K562 (cell line): ENCODE data around the gene LCLAT1. TPM values are rescaled to one million over a fixed set of nuclear protein-coding genes. Genes with fewer than 3 reads are reported as not detected.

Experiments
- ATAC-seq: fragments of 200-7000 bp; cut with Tn5 transposase; 3 replicates; pipeline ENCODE4 v1.9.1; 2020; ENCODE audit warnings: moderate library complexity
- BruUV-seq: library from RNA; stranded (reverse); fragments of 400-500 nt; replicated peaks from 2 replicates; lab custom pipeline; 2021; lab: Mats Ljungman, UMichigan
- CTCF ChIA-PET: fragments of 300-600 bp; formaldehyde crosslinking; extraction: SDS; loops from one replicate; lab custom pipeline; 2021; ENCODE audit warnings: low intra/inter-chr PET ratio; lab: Yijun Ruan, JAX
- POLR2A ChIA-PET: fragments of 300-600, 350-650 bp; sonication (Branson Sonifier 250); formaldehyde crosslinking; extraction: SDS; loops from one replicate; lab custom pipeline; 2021; ENCODE audit warnings: antibody characterized with exemption, inconsistent platforms; lab: Yijun Ruan, JAX
- DNase-seq, 4 experiments: peaks; one replicate each; pipeline versions ENCODE4 v3.0.0 to v3.0.0-alpha.2; 2011 to 2018; ENCODE audit warnings: low spot score in 3 of 4, mixed read lengths in 3 of 4; ENCODE audit errors: extremely low read depth in 1 of 4
- FAIRE-seq: peaks from 2 replicates; lab custom pipeline; 2011; peaks lifted over from hg19 to GRCh38; lab: Jason Lieb, UNC
- H2AFZ ChIP-seq: 2 replicates; pipeline ENCODE4 v1.6.0; 2011; ENCODE audit warnings: low read depth, low read length, control low read depth, inconsistent platforms
- H3K27ac ChIP-seq: fragments of 200-600 bp; 3 replicates; pipeline ENCODE4 v1.8.0; 2011; ENCODE audit warnings: low read depth, mild to moderate bottlenecking, control low read depth, inconsistent platforms, low read length, moderate library complexity, mixed read lengths; ENCODE audit errors: extremely low read depth
- H3K27me3 ChIP-seq, 2 experiments: fragments of 300-600 bp in 1 of 2; 2 replicates in 1 of 2; 3 replicates in 1 of 2; pipeline versions ENCODE4 v1.6.0 to v1.8.0; 2011; ENCODE audit warnings: inconsistent platforms in 2 of 2, low read length in 2 of 2, mild to moderate bottlenecking in 1 of 2, mixed read lengths in 1 of 2, moderate library complexity in 1 of 2; ENCODE audit not compliant: control insufficient read depth in 2 of 2, insufficient read depth in 2 of 2
- H3K36me3 ChIP-seq: fragments of 300-600 bp; 3 replicates; pipeline ENCODE4 v1.8.0; 2011; ENCODE audit warnings: mild to moderate bottlenecking, low read length, inconsistent platforms; ENCODE audit not compliant: control insufficient read depth, insufficient read depth
- H3K4me1 ChIP-seq, 2 experiments: fragments of 200-600 bp in 1 of 2; replicated peaks in 1 of 2; 2 replicates in 1 of 2; 3 replicates in 1 of 2; pipeline versions ENCODE4 v1.5.1 to v1.8.0; 2011; ENCODE audit warnings: inconsistent platforms in 2 of 2, low read length in 2 of 2, mild to moderate bottlenecking in 1 of 2, mixed read lengths in 1 of 2, moderate library complexity in 1 of 2; ENCODE audit not compliant: control insufficient read depth in 2 of 2, insufficient read depth in 2 of 2
- H3K4me2 ChIP-seq: 2 replicates; pipeline ENCODE4 v1.6.1; 2011; ENCODE audit warnings: low read length, control low read depth, inconsistent platforms, mixed read lengths; ENCODE audit not compliant: insufficient read depth
- H3K4me3 ChIP-seq: fragments of 200-600 bp; sonication (generic), shearing (Covaris generic); 2 replicates; pipeline ENCODE4 v1.5.1; 2016; ENCODE audit warnings: control low read depth, inconsistent platforms
- H3K79me2 ChIP-seq: fragments of 200-600 bp; 3 replicates; pipeline ENCODE4 v1.8.0; 2011; ENCODE audit warnings: low read length, inconsistent platforms; ENCODE audit not compliant: control insufficient read depth, insufficient read depth
- H3K9ac ChIP-seq, 2 experiments: 2 replicates each; pipeline versions ENCODE4 v1.6.0 to v1.6.1; 2011; ENCODE audit warnings: low read depth in 2 of 2, low read length in 2 of 2, control low read depth in 1 of 2, inconsistent platforms in 1 of 2, mild to moderate bottlenecking in 1 of 2, mixed read lengths in 1 of 2; ENCODE audit not compliant: insufficient read depth in 1 of 2
- H3K9me1 ChIP-seq: one replicate; pipeline ENCODE4 v1.6.0; 2011; ENCODE audit warnings: inconsistent platforms, mild to moderate bottlenecking, low read length, moderate library complexity; ENCODE audit not compliant: control insufficient read depth, insufficient read depth
- H3K9me3 ChIP-seq: replicated peaks from 2 replicates; pipeline ENCODE4 v1.5.1; 2011; ENCODE audit warnings: low read depth, low read length, inconsistent platforms; ENCODE audit not compliant: control insufficient read depth, insufficient read depth
- H4K20me1 ChIP-seq: replicated peaks from 2 replicates; pipeline ENCODE4 v1.6.1; 2011; ENCODE audit warnings: low read length, inconsistent platforms, mixed read lengths; ENCODE audit not compliant: control insufficient read depth, insufficient read depth
- CREB3L1 ChIP-seq: fragments of 450-650 bp; IDR thresholded peaks from 2 replicates; pipeline ENCODE4 v1.6.1; 2014; ENCODE audit warnings: low read depth, mild to moderate bottlenecking, moderate library complexity, borderline replicate concordance
- FOXK2 ChIP-seq, 2 experiments: fragments of 450-650 bp; IDR thresholded peaks in 1 of 2; conservative IDR thresholded peaks in 1 of 2; 2 replicates each; pipeline ENCODE4 v1.6.1; 2016; ENCODE audit warnings: low read depth in 2 of 2, mild to moderate bottlenecking in 1 of 2
- HIVEP1 ChIP-seq: fragments of 250-450 bp; sonication (Bioruptor Pico); IDR thresholded peaks from 2 replicates; pipeline ENCODE4 v1.4.0; 2020; ENCODE audit warnings: mild to moderate bottlenecking
- IRF9 ChIP-seq: fragments of 450-650 bp; IDR thresholded peaks from 2 replicates; pipeline ENCODE4 v1.6.1; 2016; ENCODE audit warnings: missing biosample characterization, missing genetic modification characterization
- KAT2B ChIP-seq: IDR thresholded peaks from one replicate; pipeline ENCODE4 v1.6.1; 2012; ENCODE audit warnings: low read depth, mild to moderate bottlenecking, control low read depth, inconsistent platforms, low read length, moderate library complexity
- KLF1 ChIP-seq: fragments of 450-650 bp; IDR thresholded peaks from 2 replicates; pipeline ENCODE4 v1.6.1; 2016; ENCODE audit warnings: missing genetic modification characterization, missing compliant biosample characterization
- LCOR ChIP-seq: sonication (generic); formaldehyde crosslinking; IDR thresholded peaks from 2 replicates; pipeline ENCODE4 v1.8.0; 2022; ENCODE audit warnings: mild to moderate bottlenecking, missing genetic modification reagents
- NCOA6 ChIP-seq: fragments of 450-650 bp; IDR thresholded peaks from 2 replicates; pipeline ENCODE4 v1.6.1; 2017; ENCODE audit warnings: mild to moderate bottlenecking
- POLR3G ChIP-seq: IDR thresholded peaks from 2 replicates; pipeline ENCODE4 v1.6.1; 2011; ENCODE audit not compliant: insufficient read length, insufficient replicate concordance; ENCODE audit errors: extremely low read depth
- RBBP5 ChIP-seq: fragments of 200-600 bp; sonication (generic); IDR thresholded peaks from 2 replicates; pipeline ENCODE4 v1.6.1; 2012; ENCODE audit warnings: borderline replicate concordance, mild to moderate bottlenecking, low read length, control low read depth, inconsistent platforms; ENCODE audit not compliant: insufficient read depth, poor library complexity, severe bottlenecking
- SP1 ChIP-seq: sonication (generic); formaldehyde crosslinking; IDR thresholded peaks from 2 replicates; pipeline ENCODE4 v1.8.1; 2022; ENCODE audit warnings: mild to moderate bottlenecking, missing genetic modification reagents
- SP2 ChIP-seq: IDR thresholded peaks from 2 replicates; pipeline ENCODE4 v1.6.1; 2011; ENCODE audit warnings: mild to moderate bottlenecking, low read depth, low read length, moderate library complexity; ENCODE audit not compliant: poor library complexity, severe bottlenecking; ENCODE audit errors: extremely low read depth
- ZNF3 ChIP-seq: fragments of 250-450 bp; sonication (Bioruptor Pico); IDR thresholded peaks from 2 replicates; pipeline ENCODE4 v1.5.0; 2021; ENCODE audit warnings: mild to moderate bottlenecking, moderate library complexity
- ZNF354B ChIP-seq: fragments of 250-450 bp; sonication (Bioruptor Pico); IDR thresholded peaks from 2 replicates; pipeline ENCODE4 v1.4.0; 2020
- ZNF696 ChIP-seq: fragments of 250-450 bp; sonication (Bioruptor Pico); conservative IDR thresholded peaks from 2 replicates; pipeline ENCODE4 v1.4.0; 2020; ENCODE audit warnings: mild to moderate bottlenecking, moderate library complexity
- ZNF778 ChIP-seq: fragments of 450-650 bp; formaldehyde crosslinking; IDR thresholded peaks from 2 replicates; pipeline ENCODE4 v1.4.0; 2020; ENCODE audit warnings: mild to moderate bottlenecking, moderate library complexity
- ZZZ3 ChIP-seq: fragments of 450-650 bp; IDR thresholded peaks from 2 replicates; pipeline ENCODE4 v1.6.1; 2016; ENCODE audit warnings: antibody characterized with exemption, mild to moderate bottlenecking, moderate library complexity
- WGBS: fragments of 100-300 bp; shearing (Covaris generic); methylation state at CpG from one replicate; pipeline ENCODE4 v1.1.6; 2016; ENCODE audit warnings: low coverage, mixed read lengths; ENCODE audit not compliant: insufficient coverage; ENCODE audit errors: missing lambda C conversion rate; 5-methylcytosine and 5-hydroxymethylcytosine counted together
- in situ Hi-C: fragments of 300-500 bp; cut with MboI; formaldehyde crosslinking; loops from 4 replicates; pipeline ENCODE4 v1.15.0; 2018; ENCODE audit warnings: inconsistent platforms, mixed read lengths
- intact Hi-C: fragments of 100-400 bp; cut with micrococcal nuclease; formaldehyde crosslinking; loops from 2 replicates; pipeline ENCODE4 v1.14.2; 2022
- polyA plus RNA-seq, 8 experiments: library from polyadenylated mRNA; depleted of rRNA in 4 of 8; stranded (reverse) in 5 of 8; unstranded in 3 of 8; fragments of >200 nt; fragmentation: Nextera tagmentation in 2 of 8; fragmentation: Illumina TruSeq in 1 of 8; extraction: Ambion mirVana in 2 of 8; extraction: Trizol in 1 of 8; gene quantifications; 2 replicates each; pipeline versions ENCODE4 v1.2.1 to v1.2.3, GENCODE V29; 2011 to 2014; ENCODE audit warnings: inconsistent platforms in 1 of 8, missing spikeins in 1 of 8
- total RNA-seq, 7 experiments: library from RNA; depleted of rRNA in 6 of 7; stranded (reverse); fragments of >200 nt in 6 of 7; fragmentation: Illumina TruSeq in 2 of 7; extraction: Trizol in 2 of 7; gene quantifications; 2 replicates each; pipeline versions ENCODE4 v1.2.1 to v1.2.3, GENCODE V29; 2011 to 2021; ENCODE audit warnings: low replicate concordance in 1 of 7

Gene LCLAT1
- total and polyA plus RNA-seq, 9 of the 15 experiments (the other 6 are each of a cell fraction or from before 2014, with no cell fraction given), result 8.9 to 63.3 (median 25.4) TPM

GRCh38 chr2:30439879-30440278 lies 7.2 kb upstream of the LCLAT1 start:
- no peaks in the 10 kb centered on the region for H3K79me2 ChIP-seq
- H3K9me3 ChIP-seq, result no peaks in the 10 kb centered on the region
- TF ChIP-seq ZNF354B (CRISPR knock-in tag) (no peak), LCOR (CRISPR knock-in tag) (no peak), NCOA6 (no peak), KLF1 (tag) (no peak), HIVEP1 (CRISPR knock-in tag) (no peak), RBBP5 (no peak), ZZZ3 (no peak), FOXK2 (conservative IDR thresholded peaks at IDR 0.05 in 1 of 2, IDR thresholded peaks at IDR 0.05 in 1 of 2; ENCODE audit: low read depth in 2 of 2) (no peak), SP1 (CRISPR knock-in tag) (no peak), CREB3L1 (no peak), IRF9 (no peak), KAT2B (no peak), ZNF696 (CRISPR knock-in tag) (no peak), POLR3G (no peak), ZNF778 (CRISPR knock-in tag) (no peak), SP2 (no peak), ZNF3 (CRISPR knock-in tag) (no peak)
- TF ChIP-seq, all 486 proteins: peak for 0
- Histone ChIP-seq H3K4me3 (no peak overlapping the region), H2AFZ (no peak overlapping the region), H3K9me1 (no peaks in the 10 kb centered on the region), H3K4me1 (peaks cover 6 to 28% of the 10 kb centered on the region in 2 experiments), H3K27ac (no peak overlapping the region), H3K9ac (no peak overlapping the region), H4K20me1 (no peaks in the 10 kb centered on the region), H3K27me3 (no peaks in the 10 kb centered on the region), H3K4me2 (no peak overlapping the region), H3K36me3 (no peaks in the 10 kb centered on the region)
- 60% methylated on average over 5 of the region's 5 CpGs for WGBS
- no TSS peak for BruUV-seq
- ATAC-seq (no peak), DNase-seq (no peak), FAIRE-seq (no peak)
- intact Hi-C loops, result loop anchor here (10.0 kb wide), 1 partner anchor 205 kb away; the partner anchor contains the start of gene LBH
- ChIA-PET POLR2A (no interaction called here), CTCF (no interaction called here)
- in situ Hi-C loops, result no loop called here
